ENCODE data around the gene CARS1.
"Not testable (repeated sequence)": the region's sequence is repeated elsewhere in the genome, so short reads cannot be mapped to it uniquely, and the experiment has no call there.

Gene CARS1

DNA sequence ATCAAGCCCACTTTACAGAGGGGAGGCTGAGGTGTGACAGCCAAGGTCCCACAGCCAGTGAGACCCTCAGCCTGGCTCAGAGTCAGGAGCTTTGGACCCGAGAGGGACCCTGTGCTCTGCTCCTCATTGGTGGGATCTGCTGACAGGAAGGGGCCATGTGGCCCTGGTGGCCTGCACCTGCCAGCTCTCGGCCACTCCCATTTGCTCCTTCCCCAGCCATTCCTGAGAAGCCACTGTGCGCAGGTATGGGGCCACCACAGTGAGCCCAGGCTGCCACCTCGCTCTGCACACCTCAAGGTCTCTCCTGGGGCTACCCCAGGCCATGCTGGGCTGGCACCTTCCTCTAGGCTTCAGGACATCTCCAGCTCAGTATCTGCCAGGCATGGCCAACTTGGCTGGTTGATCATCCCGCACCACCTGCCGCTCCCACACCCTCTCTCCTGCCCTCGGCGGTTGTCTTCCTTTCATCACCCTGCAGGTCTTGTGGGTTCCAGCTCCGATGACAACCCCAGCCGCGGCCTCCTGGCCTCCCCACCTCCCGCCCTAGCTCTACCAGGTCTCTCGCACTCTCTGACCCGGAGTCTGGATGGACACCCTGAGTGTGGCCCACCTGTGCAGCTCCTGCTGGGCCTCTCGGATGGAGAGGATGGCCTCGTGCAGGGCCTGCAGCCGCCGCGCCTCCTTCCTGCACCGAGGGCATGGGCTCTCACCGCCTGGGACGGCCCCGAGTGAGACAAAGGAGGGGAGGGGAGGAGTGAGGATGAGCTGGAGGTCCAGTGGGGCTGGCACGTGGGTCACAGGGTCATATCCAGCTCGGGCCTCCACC lies 32.2 kb upstream of the CARS1 start:
- no peak for DNase-seq (ENCODE audit: low read depth)

GRCh38 chr11:3088806-3089205 lies 31.6 kb upstream of the CARS1 start:
- DNase-seq (ENCODE audit: low read depth): no peak

- no peak for DNase-seq (ENCODE audit: low read depth)
These were observed 30.9 kb upstream of the CARS1 start for GRCh38 chr11:3087821-3088800.

DNA sequence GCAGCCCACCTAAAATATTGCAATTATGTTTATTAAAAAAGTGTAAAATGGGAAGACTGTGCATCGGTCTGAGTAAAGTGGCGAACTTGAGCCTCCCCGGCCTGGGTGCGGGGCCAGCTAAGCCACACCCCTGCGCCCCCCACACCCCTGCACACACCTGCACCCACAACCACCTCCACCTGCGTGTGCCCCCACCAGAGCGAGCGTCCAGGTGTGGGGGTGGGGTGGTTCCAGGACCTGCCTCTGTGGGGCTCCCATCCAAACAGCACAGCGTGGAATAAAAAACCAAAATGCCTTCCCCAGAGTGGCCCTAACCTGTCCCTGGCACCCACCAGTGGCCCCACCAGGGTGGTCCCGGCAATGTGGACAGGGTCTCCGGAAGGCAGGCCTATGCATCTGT lies 30.1 kb upstream of the CARS1 start:
- no peak for DNase-seq (ENCODE audit: low read depth)

DNA sequence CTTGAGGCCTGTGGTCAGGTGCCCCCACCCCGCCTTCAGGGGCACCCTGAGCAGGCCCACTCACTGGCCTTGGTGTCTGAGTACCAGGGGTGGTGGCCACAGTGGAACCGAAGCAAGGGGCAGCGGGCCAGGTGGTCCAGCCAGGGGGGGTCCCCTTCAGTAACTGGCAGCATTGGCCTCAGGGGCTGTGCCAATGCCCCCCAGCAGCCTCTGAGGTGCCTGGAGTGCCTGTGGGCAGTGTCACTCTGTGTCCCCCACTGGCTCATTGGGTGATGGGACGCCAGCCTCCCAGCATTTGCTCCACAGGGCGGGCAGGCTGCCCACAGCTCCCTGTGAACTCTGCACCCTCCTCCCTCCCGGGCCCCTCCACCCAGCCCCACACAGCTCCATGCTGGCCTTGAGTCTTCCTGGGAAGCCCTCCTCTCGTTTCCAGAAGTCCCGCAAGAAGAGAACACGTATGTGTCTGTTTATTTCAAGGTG lies 29.5 kb upstream of the CARS1 start:
- no peak for DNase-seq (ENCODE audit: low read depth)

DNA sequence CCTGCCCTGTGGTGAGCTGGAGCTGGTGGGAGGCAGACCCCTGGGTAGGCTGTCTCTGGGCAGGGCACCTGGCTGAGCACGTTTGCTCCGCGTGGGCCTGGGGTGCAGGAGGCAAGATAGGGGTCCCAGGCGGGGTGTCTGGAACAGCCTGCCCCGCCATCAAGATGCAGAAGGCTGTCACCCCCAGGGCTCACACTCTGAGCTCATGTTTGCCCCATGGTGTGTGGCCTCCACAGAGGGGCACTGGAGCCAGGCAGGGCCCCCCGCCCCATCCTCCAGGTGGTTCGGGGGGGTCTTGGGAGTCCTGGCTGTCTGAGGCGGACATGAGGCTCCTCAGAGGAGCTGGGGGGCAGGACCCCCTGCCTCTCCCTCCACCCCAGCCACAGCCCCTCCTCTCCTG lies 28.9 kb upstream of the CARS1 start:
- DNase-seq (ENCODE audit: low read depth): no peak

DNA sequence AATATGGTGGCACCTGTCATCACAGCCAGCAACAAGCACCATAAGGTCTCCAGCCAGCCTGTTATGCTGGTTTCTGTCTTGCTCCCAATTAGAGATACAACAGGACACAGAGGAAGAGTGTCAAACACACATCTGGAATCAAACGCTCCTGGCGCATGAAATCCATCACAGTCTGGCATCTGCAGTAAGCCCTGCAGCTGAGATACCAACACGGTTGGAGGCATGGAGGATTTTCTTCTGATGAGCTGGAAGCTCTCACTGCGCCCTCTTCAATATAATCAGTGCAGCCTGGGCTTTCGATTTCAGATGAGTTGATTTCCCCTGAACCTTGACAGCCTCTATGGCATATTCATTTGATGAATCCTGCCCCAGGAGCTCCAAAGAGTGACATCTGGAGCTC lies 27.8 kb upstream of the CARS1 start:
- no peak for DNase-seq (ENCODE audit: low read depth)

DNA sequence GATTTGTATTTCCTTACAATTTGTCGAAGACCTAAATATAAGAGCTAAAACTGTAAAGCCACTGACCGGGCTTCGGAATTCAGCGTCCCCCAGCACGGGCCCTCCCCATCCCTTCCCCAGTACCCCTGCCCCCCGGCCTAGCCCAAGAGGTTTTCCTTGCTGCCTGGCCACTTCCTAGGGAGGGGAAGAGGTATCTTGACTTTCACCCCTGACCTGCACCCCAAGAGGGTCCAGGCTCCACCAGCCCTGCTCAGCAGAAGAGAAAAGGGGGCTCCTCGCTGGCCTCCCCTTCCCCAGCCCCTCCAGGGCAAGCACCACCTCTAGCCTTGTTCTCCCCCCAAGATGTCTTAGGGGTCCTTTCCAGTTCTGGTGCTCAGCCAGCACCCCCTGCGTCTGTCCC lies 26.1 kb upstream of the CARS1 start:
- DNase-seq (ENCODE audit: low read depth): no peak

- no peak for DNase-seq (ENCODE audit: low read depth)
These were observed 24.1 kb upstream of the CARS1 start for GRCh38 chr11:3081386-3081751.

- DNase-seq (ENCODE audit: low read depth): no peak
These were observed 23.6 kb upstream of the CARS1 start for GRCh38 chr11:3080733-3081385.

- no peak for DNase-seq (ENCODE audit: low read depth)
These were observed 22.9 kb upstream of the CARS1 start for GRCh38 chr11:3080104-3080503.

GRCh38 chr11:3077846-3078440 lies 20.7 kb upstream of the CARS1 start:
- no peak for DNase-seq (ENCODE audit: low read depth)

- no peak for DNase-seq (ENCODE audit: low read depth)
These were observed 20.1 kb upstream of the CARS1 start for GRCh38 chr11:3077189-3077836.

DNA sequence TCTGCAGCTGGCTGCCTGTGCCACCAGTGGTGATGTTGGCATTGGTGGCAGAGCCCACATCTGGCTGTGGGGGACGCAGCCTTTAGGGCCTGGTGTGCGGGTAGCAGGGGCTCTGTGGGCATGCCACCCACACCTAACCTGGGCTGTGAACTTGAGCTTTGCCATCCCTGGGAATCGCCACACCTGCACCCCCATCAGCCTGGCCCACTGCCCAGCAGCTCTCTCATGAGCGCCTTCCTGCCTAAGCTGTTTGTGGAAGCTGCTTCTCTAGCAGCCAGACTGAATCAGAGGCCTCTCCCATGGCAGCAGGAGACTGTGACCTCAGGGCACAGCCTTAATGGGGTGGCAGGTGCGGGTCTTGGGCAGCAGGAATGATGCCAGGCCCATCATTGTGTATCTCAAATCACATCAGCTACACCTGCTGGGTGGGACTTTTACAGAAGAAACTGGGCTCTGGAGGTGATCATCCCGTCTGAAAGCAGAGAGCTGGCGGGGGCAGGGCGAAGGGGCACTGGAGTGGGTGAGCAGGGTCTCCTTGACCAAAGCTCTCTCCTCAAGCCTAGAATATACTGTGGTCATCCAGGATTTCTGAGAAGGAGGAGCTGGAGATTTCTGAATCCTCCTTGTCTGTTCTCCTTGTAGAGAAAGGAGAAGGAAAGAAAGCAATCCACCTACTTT lies 17.8 kb upstream of the CARS1 start:
- no peak for DNase-seq (ENCODE audit: low read depth)

GRCh38 chr11:3073029-3073435 lies 15.8 kb upstream of the CARS1 start:
- DNase-seq (ENCODE audit: low read depth): no peak

- no peak for DNase-seq (ENCODE audit: low read depth)
These were observed 12.2 kb upstream of the CARS1 start for GRCh38 chr11:3069425-3069824.

DNA sequence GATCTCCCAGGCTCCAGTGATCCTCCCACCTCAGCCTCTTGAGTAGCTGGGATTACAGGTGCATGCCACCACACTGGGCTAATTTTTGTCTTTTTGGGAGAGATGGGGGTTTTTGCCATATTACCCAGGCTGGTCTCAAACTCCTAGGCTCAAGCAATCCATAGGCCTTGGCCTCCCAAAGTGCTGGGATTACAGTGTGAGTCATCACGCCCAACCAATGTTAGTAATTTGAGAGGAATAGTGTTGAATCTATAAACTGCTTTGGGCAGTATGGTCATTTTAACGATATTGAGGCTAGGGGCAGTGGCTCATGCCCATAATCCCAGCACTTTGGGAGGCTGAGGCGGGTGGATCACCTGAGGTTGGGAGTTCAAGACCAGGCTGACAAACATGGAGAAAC lies 9.1 kb upstream of the CARS1 start:
- DNase-seq (ENCODE audit: low read depth): not testable (repeated sequence)

- DNase-seq (ENCODE audit: low read depth): not testable (repeated sequence)
These were observed 7.5 kb upstream of the CARS1 start for GRCh38 chr11:3064709-3065108.

DNA sequence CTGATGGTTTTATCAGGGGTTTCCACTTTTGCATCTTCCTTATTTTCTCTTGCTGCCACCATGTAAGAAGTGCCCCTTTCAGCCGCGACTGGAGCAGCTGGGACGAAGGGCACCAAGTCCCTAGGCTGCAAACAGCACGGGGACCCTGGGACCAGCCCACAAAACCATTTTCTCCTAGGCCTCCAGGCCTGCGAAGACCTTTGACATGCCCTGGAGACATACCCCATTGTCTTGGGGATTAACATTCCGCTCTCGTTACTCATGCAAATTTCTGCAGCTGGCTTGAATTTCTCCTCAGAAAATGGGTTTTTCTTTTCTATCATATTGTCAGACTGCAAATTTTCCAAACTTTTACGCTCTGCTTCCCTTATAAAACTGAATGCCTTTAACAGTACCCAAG lies 6.7 kb upstream of the CARS1 start:
- not testable (repeated sequence) for DNase-seq (ENCODE audit: low read depth)

DNA sequence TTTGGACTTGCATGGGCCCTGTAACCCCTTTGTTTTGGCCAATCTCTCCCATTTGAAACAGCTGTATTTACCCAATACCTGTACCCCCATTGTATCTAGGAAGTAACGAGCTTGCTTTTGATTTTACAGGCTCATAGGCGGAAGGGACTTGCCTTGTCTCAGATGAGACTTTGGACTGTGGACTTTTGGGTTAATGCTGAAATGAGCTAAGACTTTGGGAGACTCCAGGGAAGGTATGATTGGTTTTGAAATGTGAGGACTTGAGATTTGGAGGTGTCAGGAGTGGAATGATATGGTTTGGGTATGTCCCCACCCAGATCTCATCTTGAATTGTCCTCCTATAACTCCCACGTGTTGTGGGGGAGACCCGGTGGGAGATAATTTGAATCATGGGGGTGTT lies 6.2 kb upstream of the CARS1 start:
- DNase-seq (ENCODE audit: low read depth): not testable (repeated sequence)

All from T-helper 22 cell (primary cell).